RPMI8226 (cell line): Measurements from ENCODE around the gene LMNA.

Source experiments
- DNase-seq: peaks from one replicate; pipeline ENCODE4 v3.0.0-alpha.2; 2015

LMNA gene

DNA sequence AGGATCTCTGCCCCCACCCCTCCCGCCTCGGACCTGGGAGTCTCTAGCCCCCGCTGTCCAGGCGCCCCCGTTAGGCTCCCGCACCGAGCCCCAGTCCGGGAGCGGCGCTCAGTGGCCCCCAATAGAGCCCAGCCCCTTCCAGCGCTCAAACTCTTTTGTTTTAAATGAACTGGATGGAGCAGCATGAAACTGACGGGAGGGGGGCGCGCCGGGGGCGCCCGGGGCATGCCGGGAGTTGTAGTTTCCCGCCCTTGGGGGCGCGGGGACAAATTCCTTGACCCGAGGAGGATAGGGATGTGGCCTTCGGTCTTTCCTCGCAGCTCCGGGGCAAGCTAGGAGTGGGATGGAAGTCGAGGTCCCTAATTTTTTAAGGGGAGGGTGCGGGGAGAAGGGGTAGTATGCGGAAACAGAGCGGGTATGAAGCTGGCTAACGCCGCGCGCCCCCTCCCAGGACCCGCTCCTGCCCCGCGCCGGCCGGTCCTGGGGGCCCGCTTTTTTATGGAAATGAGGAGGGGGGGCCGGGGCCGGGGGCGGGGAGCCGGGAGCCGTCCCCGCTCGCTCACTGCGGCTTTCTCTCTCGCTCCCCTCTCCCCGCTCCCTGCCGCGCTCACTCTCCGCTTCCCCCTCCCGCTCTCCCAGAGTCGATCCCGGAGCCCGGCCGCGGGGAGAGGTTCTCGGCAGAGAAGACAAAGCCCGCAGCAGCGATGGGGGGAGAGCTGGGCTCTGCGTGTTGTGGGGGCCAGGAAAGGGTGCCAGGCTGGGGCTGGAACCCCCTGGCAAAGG is 32.0 kb upstream of the LMNA start, which contains the start of gene MEX3A:
MEX3A (minus strand) TSS at position 157 of the 783 bp plus-strand sequence. CDS start 467 bp downstream, outside the sequence.
- DNase-seq, result peak; percentile 73

DNA sequence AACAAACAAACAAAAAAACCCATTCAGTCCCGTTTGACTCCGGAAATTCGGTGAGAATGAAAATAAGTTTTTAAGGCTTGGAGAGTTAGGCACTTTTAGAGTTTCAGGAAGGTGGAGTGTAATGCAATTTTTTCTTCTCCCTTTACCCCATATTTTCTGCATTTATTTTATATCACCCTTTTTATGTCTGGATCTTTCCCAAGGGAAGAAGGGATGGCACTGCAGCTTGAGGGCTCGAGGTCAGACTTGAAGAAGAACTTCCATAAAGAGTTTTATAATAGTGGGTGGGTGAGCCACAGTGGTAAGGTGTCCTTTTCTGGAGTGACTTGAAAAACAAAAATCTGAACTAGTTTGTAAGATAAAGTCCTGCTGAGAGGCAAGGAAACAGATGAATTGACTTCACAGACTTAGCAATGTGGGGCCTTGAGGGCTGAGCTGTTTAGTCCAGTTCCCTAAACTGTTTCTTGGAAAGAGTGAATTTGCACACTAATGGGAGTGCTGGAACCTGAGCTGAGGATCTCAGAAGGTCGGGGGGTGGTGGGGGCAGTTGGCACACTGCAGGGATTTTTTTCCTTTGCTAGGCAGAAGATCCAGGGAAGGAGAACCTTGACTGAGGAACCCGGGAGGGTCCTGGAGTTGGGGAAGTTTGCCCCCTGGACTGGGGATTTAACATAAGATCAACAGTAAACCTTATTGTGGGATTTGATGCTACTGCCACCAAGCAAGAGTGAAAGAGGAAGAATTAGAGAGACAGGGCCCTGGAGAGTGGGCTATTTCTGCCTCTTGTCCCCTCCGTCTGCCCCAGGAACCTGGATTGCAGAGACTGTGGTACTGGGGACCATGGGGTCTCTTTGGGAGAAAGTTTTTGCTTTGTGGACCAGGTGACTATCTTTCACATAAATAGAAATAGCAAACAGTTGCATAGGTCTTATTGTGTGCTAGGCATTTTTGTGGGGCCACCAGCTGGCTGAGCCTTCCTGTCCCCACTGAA is 30.4 kb upstream of the LMNA start:
- no peak for DNase-seq

DNA sequence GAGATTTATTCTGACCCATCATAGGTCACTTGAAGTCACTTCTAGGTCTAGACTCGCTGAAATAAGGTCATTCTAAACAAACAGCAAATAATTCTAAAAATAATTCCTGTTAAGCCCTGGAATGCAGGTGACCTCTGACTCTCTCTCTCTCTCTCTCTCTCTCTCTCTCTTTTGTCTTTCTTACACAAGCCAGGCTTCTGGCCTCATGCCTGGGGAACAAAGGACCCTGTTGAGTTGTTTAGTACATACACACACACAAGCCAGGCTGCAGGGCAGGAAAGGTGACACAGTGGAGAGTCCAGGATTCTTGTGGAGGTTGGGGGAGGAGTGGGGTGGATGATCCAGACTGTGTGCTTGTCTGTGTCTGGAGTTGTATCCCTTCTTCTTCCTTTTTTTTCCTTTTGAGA is 28.3 kb upstream of the LMNA start:
- peak; percentile 44 for DNase-seq

DNA sequence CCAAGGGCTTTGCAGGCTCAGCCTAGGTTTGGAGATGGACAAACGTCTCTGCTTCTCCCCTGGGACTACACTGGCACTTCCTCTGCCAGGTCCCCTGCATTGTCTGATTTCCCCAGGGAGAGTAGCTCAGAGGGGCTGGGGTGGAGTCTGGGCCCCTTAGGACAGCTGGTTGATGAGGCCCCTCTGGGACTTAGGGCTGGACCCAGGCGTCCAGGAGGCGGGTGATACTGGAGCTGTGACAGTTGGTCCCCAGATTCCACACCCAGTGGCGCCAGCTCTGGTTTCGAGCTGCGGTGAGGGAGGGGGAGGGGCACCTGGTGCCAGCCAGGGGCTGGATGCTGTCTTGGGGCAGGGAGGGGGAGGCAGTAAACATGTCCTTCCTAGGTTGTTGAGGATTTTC is 24.8 kb upstream of the LMNA start:
- DNase-seq, result peak; percentile 38

DNA sequence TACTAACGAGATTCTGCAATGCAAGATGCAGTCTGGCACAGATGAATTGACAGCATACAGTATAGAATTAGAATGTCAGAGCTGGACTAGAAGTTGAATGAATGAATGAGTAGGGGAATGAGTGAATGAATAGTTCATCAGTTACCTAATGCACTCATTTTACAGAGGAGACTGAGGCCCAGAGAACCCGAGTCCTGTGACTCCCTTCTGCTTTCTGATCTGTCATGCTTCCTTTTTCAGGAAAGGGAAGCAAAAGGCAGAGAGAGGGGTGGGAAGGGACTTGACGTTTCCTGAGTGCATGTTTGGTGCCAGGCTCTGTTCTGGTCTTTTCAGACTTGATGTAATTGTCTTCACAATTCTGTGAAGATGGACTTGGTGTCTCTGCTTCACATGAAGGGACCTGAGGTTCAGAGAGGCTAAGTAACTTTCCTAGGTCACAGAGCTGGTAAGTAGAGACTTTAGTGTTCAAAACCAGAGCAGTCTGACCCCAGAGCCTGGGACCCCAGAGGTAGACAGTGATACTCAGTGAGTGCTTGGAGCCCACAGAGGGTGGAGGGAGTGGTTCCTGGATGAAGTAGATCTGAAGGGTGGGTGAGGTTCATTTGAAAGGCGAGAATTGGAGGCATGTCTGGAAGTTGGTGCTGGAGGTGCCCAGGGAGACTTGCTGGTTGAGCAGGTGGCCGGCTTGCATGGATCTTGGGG is 24.2 kb upstream of the LMNA start:
- DNase-seq, result no peak

DNA sequence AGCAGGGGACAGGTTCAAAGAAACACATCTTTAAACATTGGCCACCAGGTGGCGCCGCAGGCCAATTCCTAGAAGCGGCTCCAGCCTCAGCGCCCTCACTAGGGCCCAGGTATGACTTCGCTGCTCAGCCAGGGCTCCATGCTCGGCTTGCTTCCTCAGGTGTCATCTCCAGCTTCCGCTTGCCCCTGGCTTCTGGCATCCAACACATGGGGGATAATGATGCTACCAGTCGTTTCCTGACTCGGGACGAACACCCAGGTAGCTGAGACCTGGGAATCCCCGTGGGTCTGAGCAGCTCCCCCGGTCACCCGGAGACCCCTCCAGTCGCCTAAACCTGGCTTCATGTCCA is 23.7 kb upstream of the LMNA start:
- peak; percentile 95 for DNase-seq

DNA sequence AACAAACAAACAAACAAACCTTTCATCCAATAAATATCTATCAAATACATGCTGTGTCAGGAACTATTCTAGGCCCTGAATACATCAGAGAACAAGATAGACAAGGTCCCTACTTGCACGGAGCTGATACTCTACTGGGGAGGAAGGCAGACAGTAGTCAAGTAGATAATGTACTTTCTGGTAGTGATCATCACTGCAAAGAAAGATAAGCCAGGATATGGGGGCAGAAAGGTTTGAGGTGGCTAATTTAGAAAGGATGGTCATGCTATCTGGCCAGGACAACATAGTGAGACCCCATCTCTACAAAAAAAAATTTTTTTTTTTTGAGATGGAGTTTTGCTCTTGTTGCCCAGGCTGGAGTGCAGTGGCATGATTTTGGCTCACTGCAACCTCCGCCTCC is 22.9 kb upstream of the LMNA start:
- no peak for DNase-seq

DNA sequence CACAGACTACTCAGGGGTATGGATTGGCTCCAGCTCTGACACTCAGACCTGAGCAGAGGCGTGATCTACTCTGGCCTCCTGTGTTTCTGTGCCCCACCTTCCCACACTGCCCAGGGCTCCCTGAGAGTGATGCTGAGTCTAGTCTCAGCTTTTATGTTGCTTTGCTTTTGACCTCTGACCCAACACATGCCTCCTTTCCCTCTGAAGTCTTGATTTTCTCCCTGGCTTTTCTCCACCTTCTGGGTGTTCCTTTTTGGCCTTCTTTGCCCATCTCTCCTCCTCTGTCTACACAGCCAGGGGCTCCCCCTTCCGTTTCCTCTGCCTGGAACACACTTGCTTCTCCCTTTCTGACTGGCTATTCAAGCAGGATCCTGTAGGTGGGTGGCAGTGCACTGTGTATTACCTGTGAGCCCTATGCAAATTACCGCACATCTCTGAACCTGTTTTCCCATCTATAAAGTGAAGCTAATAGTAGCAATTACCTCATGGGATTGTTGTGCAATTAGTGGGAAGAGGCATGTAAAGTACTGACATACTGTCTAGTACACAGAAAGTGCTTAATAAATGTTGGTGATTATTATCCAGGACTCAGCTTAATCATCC is 18.5 kb upstream of the LMNA start:
- no peak for DNase-seq

DNA sequence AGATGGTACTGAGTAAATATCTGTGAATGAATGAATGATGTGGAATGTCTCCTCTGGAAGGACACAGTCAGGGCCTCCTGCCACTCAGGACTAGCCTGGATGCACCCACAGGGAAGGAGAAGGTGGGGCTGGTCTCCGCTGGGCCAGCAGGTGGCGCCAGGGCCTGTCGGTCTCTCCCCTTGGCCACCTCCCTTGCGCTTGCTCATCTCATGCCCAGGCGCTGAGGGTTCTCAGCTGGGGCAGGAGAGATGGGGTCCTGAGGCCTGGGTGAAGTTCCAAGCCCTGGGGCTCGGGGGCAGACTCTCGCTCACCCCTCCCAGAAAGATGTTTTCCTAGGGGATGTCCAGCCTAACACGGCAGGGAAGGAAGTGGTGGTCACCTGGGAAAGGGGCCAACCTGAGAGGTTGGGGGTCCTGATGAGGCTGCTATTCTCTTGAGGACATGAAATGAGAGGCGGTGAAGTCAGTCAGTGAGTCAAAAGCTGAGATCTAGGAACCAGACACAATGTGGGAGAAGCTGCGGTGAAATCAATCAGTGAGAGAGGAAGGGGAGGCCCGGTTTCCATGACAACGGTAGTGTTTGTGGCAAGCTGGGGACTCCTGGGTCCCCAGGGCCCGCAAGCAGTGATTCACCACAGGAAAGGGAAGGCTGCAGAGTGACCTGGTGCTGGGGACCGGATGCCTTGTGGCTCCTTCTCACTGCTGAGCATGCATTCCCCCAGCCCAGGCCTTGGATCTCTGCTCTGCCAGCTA is 17.7 kb upstream of the LMNA start:
- DNase-seq, result peak; percentile 89

DNA sequence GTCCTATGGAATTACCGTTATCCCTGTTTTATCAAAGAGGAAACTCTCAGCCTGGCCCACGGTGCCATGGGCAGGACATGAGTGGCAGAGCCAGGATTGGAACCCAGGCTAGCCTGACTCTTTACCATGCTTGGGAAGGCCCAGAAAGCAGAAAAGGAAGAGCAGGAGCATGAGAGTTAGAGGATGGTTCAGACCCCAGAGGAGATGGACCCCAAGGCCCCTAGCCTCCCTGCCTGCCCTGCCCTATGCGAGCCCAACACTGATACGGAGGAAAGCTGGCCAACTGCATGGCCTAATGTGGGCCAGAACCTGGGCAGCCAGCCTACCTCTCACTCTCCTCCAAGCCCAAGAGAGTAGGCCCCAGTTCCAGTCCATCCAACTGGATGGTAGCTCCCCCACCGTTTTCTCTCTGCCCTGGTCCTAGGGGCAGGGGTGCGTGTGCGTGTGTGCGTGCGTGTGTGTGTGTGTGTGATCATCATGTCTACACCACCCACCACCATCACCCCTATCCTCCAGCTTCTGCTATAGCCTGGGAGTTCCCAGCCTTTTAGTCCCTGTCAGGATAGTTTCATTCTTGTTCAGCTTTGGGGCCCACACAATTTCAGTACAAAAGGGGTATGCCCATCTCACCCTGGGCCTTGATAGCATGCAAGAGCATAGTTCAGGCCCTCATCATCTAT is 16.9 kb upstream of the LMNA start:
- DNase-seq, result no peak

DNA sequence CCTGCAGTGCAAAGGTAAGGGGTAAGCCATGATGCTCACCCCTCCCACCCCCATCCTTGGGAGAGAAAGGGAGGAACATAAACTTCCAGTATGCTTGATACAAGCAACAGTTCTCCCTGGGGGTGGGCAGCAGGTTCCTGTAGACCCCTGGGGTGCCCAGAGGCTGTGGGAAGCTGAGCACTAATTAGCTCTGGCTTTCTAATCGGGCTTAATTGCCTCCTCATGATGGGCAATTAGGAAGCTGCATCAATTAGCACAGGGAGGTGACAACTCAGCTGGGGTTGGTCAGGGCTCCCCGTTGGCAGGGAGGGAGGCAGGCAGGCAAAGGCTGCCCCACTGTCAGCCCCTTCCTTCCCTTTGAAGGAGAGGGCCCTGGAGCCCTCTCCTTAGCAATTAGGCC is 15.7 kb upstream of the LMNA start:
- no peak for DNase-seq

DNA sequence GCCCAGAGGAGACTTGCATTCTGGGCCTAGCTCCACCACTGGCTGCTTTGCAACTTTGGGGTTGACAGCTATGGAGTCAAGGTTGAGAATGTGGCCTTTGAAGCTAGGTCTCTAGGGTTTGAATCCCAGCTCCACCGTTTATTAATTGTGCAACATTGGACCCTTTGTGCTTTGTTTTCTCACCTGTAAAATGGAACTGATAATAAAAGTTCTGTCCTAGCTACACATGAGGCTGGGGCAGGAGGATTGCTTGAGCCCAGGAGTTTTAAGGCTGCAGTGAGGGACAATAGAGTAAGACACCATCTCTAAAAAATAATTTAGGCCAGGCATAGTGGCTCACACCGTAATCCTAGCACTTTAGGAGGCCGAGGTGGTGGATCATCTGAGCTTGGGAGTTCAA is 15.2 kb upstream of the LMNA start:
- no peak for DNase-seq

DNA sequence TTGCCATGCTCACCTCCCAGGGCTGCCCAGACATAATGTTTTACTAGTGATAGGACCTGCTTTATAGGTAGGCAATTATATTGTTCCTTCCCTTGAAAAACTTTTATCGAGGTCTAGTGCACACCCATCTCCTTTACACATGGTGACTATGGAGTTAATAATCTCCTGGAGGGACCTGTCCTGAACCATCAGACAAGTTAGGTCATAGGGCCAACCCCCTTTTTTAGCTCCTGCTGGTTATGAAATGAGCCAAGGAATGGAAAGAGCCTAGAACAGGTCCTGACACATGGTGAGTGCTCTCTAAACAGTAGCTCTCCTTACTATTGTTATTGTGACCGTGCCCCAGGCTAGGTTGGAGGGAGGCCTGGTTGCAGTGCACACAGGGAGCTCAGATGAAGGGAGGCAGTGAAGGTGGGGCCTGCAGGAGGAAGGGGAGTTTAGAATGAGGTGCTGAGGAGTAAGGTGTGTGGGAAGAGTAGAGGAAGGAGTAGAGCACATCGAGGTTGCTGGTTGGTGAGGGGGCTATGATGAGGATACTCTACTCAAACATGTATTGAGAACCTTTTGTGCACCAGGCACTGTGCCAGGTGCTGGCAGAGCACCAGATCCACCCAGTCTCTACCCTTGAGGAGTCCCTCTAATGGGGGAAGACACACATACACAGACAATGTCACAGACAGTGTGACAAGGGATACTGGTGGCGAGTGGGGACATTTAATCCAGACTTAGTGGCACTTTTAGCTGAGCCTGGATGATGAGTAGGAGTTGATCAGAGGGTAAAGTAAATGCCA is 14.1 kb upstream of the LMNA start:
- peak; percentile 70 for DNase-seq

DNA sequence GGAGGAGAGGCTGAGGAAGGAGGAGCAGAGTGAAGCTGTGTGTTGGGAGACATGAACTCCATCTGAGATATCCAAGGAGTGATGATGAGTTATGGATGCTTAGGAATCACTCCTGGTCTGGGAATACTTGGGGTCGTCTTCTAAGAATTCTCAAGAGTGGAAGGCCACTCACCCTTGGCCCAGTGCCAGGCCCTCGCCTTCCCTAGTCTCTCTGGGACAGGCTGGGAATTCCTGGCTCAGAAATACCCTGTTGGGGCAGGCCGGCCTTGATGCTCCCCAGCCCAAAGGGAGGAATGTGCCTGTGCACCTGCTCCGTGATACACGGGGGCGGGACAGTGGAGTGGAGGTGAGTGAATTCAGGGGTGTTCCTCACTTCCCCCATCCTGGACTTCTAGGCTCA is 12.6 kb upstream of the LMNA start:
- DNase-seq, result no peak

DNA sequence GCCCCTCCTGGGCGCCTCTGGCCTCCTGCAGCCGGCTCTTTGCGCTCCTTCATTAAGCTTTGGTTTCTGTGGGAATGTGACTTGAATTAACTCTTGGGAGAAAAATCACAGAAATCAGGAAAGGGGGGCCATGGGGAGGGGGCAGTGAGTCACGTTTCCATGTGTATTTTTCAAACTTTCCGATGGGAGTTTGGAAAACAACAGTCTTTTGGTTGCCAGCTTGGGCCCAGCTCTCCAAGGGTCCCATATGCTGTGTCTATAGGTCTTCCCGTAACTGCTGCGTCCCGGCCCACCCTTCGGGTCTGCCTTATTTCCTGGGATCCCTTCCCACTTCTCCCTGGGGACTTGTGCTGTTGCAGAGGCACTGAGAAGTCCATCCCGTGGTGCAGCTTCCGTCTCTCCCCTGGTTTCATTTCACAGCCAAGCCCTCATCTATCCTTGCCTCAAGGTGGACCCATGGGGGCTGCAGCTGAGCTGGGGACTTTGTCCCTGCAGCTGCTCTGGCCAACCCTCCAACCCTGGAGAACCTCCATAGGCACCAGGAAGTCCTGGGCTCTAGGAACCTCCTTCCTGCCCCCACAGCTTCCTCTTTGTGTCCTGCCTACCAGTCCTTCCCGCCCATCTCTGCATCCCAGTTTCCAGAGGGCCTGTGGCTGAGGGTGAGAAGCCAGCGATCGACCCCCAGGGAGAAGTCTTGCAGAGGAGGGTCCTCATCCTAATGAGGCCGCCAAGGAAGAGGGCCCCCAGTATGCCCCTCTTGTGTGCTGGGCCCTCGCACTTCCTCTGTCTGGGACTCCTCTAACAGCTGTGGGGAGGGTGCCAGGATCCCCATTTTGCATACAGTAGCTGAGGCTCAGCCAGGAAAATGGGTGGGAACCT is 11.6 kb upstream of the LMNA start:
- no peak for DNase-seq

DNA sequence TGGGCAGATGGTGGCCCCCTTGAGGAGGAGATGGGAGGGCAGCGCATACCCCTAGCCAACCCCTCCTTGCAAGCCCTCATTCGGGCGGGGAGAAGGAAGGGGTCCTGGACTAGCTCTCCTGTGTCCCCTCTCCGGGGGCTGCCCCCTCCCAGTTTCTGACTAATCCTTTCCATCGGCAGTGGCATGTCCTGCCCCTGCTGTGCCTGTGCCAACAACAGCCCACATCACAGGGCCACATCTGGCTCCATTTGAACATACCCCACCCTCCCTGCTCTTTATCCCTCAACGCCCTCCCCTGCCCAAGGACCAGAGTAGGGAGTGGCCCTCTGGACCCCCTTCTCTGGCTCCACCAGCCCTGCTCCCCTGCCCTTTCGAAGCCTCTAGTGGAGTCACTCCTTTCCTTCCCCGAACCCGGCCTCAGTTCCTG is 11.0 kb upstream of the LMNA start:
- DNase-seq, result no peak

DNA sequence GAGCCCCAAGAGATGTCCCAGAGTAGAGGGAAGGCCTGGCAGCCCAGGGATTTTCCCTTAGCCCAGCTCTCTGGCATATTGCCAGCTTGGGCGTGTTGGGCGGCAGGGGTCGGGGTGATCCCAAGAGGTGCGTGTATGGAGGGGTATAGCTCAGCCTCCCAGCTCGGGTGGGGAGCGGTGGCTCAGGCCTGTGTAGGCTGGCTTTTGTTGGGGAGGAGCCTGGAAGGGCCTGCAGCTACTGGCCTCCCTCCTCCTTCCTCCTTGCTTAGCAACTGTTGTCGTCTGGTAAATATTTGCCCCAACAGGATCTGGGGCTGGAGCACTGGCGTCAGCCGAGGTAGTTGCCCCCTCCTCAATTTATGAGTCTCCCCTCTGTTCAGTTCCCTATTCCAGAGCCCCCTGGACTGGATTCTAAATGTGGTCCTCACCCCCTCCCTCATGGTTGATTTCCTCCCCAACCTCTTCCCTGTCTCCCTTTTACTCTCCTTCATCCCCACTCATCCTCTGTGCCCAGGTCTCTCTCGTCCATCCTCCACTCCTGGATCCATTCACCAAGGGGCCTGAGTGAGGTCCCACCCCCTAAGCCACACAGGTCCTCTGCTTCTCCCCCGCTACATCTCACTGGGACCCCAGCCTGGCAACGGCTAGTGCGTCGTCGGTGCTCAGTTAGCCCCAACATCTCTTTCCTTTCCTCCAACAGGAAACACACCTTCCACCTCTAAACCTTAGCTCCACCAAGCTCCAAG is 10.3 kb upstream of the LMNA start:
- DNase-seq, result no peak
